ENCODE results near the gene UBE2E2.

DNA sequence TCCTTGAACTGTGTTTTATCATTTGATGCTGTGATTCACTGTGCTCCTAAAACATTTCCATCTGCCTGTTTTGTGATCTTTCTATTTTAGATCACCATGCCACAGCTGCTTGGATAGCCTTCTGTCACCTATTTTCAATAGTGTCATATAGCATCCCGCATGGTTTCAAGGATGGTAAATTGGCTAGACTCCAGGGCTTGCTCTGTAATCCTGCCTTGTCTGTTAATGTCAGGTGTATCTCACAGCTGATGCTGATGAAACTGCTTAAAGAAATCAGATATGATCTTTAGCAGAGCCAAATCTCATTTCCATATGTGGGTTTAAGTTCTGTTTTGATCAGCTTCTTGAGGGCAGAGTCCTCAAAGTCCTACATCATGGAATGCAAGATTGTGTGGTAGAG lies 182.2 kb downstream of the UBE2E2 start:
- TF ChIP-seq POLR2AphosphoS5 (IDR thresholded peaks at IDR 0.05; ENCODE audit: low read depth, low read length) (no peak), POLR2A (IDR thresholded peaks at IDR 0.05; ENCODE audit: low read depth, low read length) (no peak)
